CD8-positive, alpha-beta memory T cell (primary cell): ENCODE measurements around the gene HNRNPC. TPM values are rescaled to one million over a fixed set of nuclear protein-coding genes. Genes with fewer than 3 reads are reported as not detected.
A peak's percentile ranks its signal among the peaks of the same experiment; 100 is the strongest.

Source experiments
- CTCF ChIA-PET: fragments of 350-600 bp; sonication (Branson Sonifier 250); formaldehyde crosslinking; loops from one replicate; lab custom pipeline; 2021; ENCODE audit warnings: antibody characterized with exemption; lab: Charles Lee
- POLR2A ChIA-PET: fragments of 350-600 bp; sonication (Branson Sonifier 250); formaldehyde crosslinking; loops from one replicate; lab custom pipeline; 2021; ENCODE audit warnings: antibody characterized with exemption; lab: Charles Lee
- DNase-seq, 5 donors: peaks; one replicate each; pipeline versions ENCODE4 v3.0.0 to v3.0.0-alpha.2; 2020 to 2022; ENCODE audit warnings: mixed read lengths in 1 of 5
- H3K27ac ChIP-seq: one replicate; pipeline ENCODE4 v1.7.0; 2013; ENCODE audit warnings: low read depth, mild to moderate bottlenecking, low read length, moderate library complexity
- H3K27me3 ChIP-seq: 2 replicates; pipeline ENCODE4 v1.7.0; 2013; ENCODE audit warnings: low read length, mild to moderate bottlenecking; ENCODE audit not compliant: insufficient read depth, poor library complexity, severe bottlenecking
- H3K36me3 ChIP-seq: 2 replicates; pipeline ENCODE4 v1.7.0; 2013; ENCODE audit warnings: mild to moderate bottlenecking, low read length, moderate library complexity; ENCODE audit not compliant: insufficient read depth
- H3K4me1 ChIP-seq: 2 replicates; pipeline ENCODE4 v1.7.0; 2013; ENCODE audit warnings: mild to moderate bottlenecking, low read length, moderate library complexity; ENCODE audit not compliant: insufficient read depth
- H3K4me3 ChIP-seq: 2 replicates; pipeline ENCODE4 v1.7.0; 2013; ENCODE audit warnings: mild to moderate bottlenecking, low read length
- H3K9me3 ChIP-seq: 2 replicates; pipeline ENCODE4 v1.7.0; 2013; ENCODE audit warnings: mild to moderate bottlenecking, low read length
- H3K27ac Mint-ChIP-seq, 8 donors: one replicate each; pipeline ENCODE4 v1.8.0; 2020 to 2021; ENCODE audit warnings: mixed read lengths in 8 of 8, mild to moderate bottlenecking in 6 of 8, inconsistent platforms in 3 of 8, moderate library complexity in 3 of 8
- H3K27me3 Mint-ChIP-seq, 2 donors: one replicate each; pipeline ENCODE4 v1.8.0; 2020 to 2021; ENCODE audit warnings: mixed read lengths in 2 of 2, mild to moderate bottlenecking in 1 of 2, moderate library complexity in 1 of 2
- H3K36me3 Mint-ChIP-seq, 3 donors: one replicate each; pipeline ENCODE4 v1.8.0; 2020 to 2021; ENCODE audit warnings: mixed read lengths in 3 of 3, inconsistent platforms in 1 of 3, mild to moderate bottlenecking in 1 of 3
- H3K4me1 Mint-ChIP-seq, 3 donors: one replicate each; pipeline ENCODE4 v1.8.0; 2020 to 2021; ENCODE audit warnings: mixed read lengths in 3 of 3, inconsistent platforms in 1 of 3, mild to moderate bottlenecking in 1 of 3
- H3K4me3 Mint-ChIP-seq, 7 donors: one replicate each; pipeline ENCODE4 v1.8.0; 2020 to 2021; ENCODE audit warnings: mixed read lengths in 7 of 7, mild to moderate bottlenecking in 6 of 7, moderate library complexity in 4 of 7, inconsistent platforms in 2 of 7
- H3K9me3 Mint-ChIP-seq, 5 donors: one replicate each; pipeline ENCODE4 v1.8.0; 2020 to 2022; ENCODE audit warnings: mixed read lengths in 5 of 5, mild to moderate bottlenecking in 3 of 5, moderate library complexity in 2 of 5, inconsistent platforms in 1 of 5
- polyA plus RNA-seq: library from polyadenylated mRNA; unstranded; fragments of 300-500 nt; fragmentation: Illumina TruSeq; gene quantifications from one replicate; pipeline ENCODE4 v1.2.3, GENCODE V29; 2021
- total RNA-seq, 2 experiments: library from RNA; stranded (reverse); gene quantifications; one replicate each; pipeline ENCODE4 v1.2.3, GENCODE V29; 2021

The HNRNPC gene
- total and polyA plus RNA-seq, 3 experiments from 2014 or later: 700 to 1,180 (median 1,158) TPM

- H3K27me3 Mint-ChIP-seq: no peaks in the 10 kb centered on the region
- H3K4me1 ChIP-seq: no peaks in the 10 kb centered on the region
- H3K9me3 Mint-ChIP-seq: no peaks in the 10 kb centered on the region
- no peaks in the 10 kb centered on the region for H3K27me3 ChIP-seq
- peaks cover 11% of the 10 kb centered on the region for H3K36me3 ChIP-seq
- no peak overlapping the region for H3K27ac ChIP-seq
- no peak overlapping the region for H3K4me3 ChIP-seq
- peak overlapping the region; percentile 15 to 87 (median 52) for H3K27ac Mint-ChIP-seq
- H3K9me3 ChIP-seq: no peaks in the 10 kb centered on the region
- peaks cover 4 to 39% (median 21%) of the 10 kb centered on the region in 3 donors for H3K36me3 Mint-ChIP-seq
- ChIA-PET POLR2A (no interaction called here), CTCF (interaction anchor here (1.1 kb wide), 1 partner anchor 62 kb away, joined by 3 read pairs; no protein-coding TSS in a partner anchor)
- peaks cover 28 to 38% (median 36%) of the 10 kb centered on the region in 3 donors for H3K4me1 Mint-ChIP-seq
- H3K4me3 Mint-ChIP-seq: no peak overlapping the region
- DNase-seq: no peak
Observed at GRCh38 chr14:21203470-21204166, 65.6 kb downstream of the HNRNPC start.

GRCh38 chr14:21202463-21203358 is 66.5 kb downstream of the HNRNPC start:
- Histone ChIP-seq H3K27ac (no peak overlapping the region), H3K4me1 (no peaks in the 10 kb centered on the region), H3K27me3 (no peaks in the 10 kb centered on the region), H3K9me3 (no peaks in the 10 kb centered on the region), H3K4me3 (no peak overlapping the region), H3K36me3 (peaks cover 2% of the 10 kb centered on the region)
- POLR2A ChIA-PET: interaction anchor here (0.7 kb wide), 1 partner anchor 10 kb away, joined by 3 read pairs; no protein-coding TSS in a partner anchor
- CTCF ChIA-PET: interaction anchor here (1.1 kb wide), 1 partner anchor 63 kb away, joined by 3 read pairs; no protein-coding TSS in a partner anchor
- Mint-ChIP-seq H3K4me1 (peaks cover 25 to 40% (median 37%) of the 10 kb centered on the region in 3 donors), H3K9me3 (no peaks in the 10 kb centered on the region), H3K27me3 (no peaks in the 10 kb centered on the region), H3K27ac (peak overlapping the region in 6 of 8 donors; percentile 2 to 87 (median 36)), H3K4me3 (no peak overlapping the region), H3K36me3 (peaks cover 4 to 30% (median 18%) of the 10 kb centered on the region in 3 donors)
- DNase-seq: no peak

DNA sequence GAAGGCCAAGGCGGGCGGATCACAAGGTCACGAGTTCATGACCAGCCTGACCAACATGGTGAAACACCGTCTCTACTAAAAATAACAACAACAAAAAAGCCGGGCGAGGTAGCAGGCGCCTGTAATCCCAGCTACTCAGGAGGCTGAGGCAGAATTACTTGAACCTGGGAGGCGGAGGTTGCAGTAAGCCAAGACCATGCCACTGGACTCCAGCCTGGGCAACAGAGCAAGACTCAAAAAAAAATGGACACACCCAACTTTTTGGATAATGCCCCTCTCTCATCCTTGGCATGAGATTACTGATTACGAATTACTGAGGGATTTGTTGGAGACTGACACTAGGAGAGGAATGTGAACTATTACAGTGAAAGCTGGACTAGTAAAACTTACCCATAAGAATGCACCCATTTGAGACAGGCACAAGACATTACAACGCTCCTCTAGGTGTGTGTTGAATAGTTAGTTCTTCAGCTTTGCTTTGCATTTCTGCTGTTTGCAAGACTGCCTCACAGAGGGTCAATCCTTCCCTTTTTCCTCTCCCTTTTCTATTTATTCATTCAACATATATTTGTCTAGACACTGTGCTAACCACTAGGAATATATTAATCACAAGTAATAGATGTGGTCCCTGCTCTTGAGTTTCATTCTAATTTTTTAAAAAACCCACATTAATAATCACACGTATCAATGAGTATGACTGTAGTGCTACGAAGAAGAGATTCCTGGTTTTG is 67.3 kb downstream of the HNRNPC start:
- ChIA-PET POLR2A (interaction anchor here (0.7 kb wide), 1 partner anchor 9 kb away, joined by 3 read pairs; no protein-coding TSS in a partner anchor), CTCF (interaction anchor here (0.6 kb wide), 1 partner anchor 25 kb away, joined by 3 read pairs; no protein-coding TSS in a partner anchor)
- Mint-ChIP-seq H3K36me3 (peaks cover 2 to 21% (median 14%) of the 10 kb centered on the region in 3 donors), H3K4me1 (peaks cover 23 to 41% (median 36%) of the 10 kb centered on the region in 3 donors), H3K4me3 (no peak overlapping the region), H3K27me3 (no peaks in the 10 kb centered on the region), H3K27ac (peak overlapping the region in 3 of 8 donors; percentile 6 to 51 (median 25)), H3K9me3 (no peaks in the 10 kb centered on the region)
- no peak for DNase-seq
- no peaks in the 10 kb centered on the region for H3K4me1 ChIP-seq
- H3K9me3 ChIP-seq: no peaks in the 10 kb centered on the region
- H3K27me3 ChIP-seq: no peaks in the 10 kb centered on the region
- no peak overlapping the region for H3K4me3 ChIP-seq
- no peaks in the 10 kb centered on the region for H3K36me3 ChIP-seq
- H3K27ac ChIP-seq: no peak overlapping the region

DNA sequence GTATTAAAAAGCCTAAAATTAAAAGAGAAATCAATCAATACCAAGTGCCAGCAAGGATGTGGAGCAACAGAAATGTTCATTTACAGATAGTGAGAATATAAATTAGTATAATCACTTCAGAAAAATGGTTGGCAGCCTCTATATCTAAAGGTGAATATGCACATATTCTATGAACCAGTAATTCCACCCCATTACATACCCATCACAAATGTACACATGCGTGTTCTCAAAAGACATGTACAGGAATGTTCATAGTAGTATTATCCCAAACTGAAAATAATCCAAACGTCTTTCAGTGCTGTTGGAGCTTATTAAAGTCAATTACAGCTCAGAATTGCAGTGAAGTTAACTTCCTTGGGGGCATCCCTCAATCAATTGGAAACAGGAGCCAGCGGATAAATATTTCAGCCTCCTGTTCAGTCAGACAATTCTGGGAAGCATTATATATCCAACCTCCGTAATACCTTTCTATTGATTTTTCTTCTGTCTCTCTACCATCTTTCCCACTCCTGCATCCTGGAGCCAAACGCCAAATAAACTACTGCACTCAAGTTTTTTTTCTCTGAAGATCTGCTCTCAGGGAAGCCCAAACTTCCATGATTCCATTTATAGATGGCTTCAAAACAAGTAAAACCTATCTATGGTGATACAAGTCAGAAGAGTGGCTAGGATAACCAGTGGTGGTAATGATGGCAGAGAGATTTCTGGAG is 68.3 kb downstream of the HNRNPC start:
- Mint-ChIP-seq H3K27ac (peak overlapping the region in 2 of 8 donors; percentile 54 to 74), H3K36me3 (peaks cover 0 to 14% (median 6%) of the 10 kb centered on the region in 3 donors), H3K4me1 (peaks cover 21 to 31% (median 30%) of the 10 kb centered on the region in 3 donors), H3K9me3 (no peaks in the 10 kb centered on the region), H3K27me3 (no peaks in the 10 kb centered on the region), H3K4me3 (no peak overlapping the region)
- Histone ChIP-seq H3K27me3 (no peaks in the 10 kb centered on the region), H3K4me3 (no peak overlapping the region), H3K4me1 (no peaks in the 10 kb centered on the region), H3K9me3 (no peaks in the 10 kb centered on the region), H3K27ac (no peak overlapping the region), H3K36me3 (no peaks in the 10 kb centered on the region)
- CTCF ChIA-PET: interaction anchor here (0.6 kb wide), 2 partner anchors 26 to 311 kb away, joined by 3 read pairs; no protein-coding TSS in a partner anchor
- POLR2A ChIA-PET: no interaction called here
- DNase-seq: no peak

GRCh38 chr14:21199611-21200560 is 69.4 kb downstream of the HNRNPC start:
- no peak overlapping the region for H3K27ac ChIP-seq
- H3K9me3 Mint-ChIP-seq: no peaks in the 10 kb centered on the region
- ChIA-PET POLR2A (no interaction called here), CTCF (no interaction called here)
- no peak overlapping the region for H3K4me3 Mint-ChIP-seq
- no peaks in the 10 kb centered on the region for H3K36me3 ChIP-seq
- DNase-seq: no peak
- H3K4me1 Mint-ChIP-seq: peaks cover 21 to 31% (median 26%) of the 10 kb centered on the region in 3 donors
- peaks cover 0 to 8% (median 6%) of the 10 kb centered on the region in 3 donors for H3K36me3 Mint-ChIP-seq
- H3K9me3 ChIP-seq: no peaks in the 10 kb centered on the region
- peak overlapping the region in 2 of 8 donors; percentile 0 to 75 for H3K27ac Mint-ChIP-seq
- no peaks in the 10 kb centered on the region for H3K27me3 ChIP-seq
- H3K4me3 ChIP-seq: no peak overlapping the region
- no peaks in the 10 kb centered on the region for H3K27me3 Mint-ChIP-seq
- H3K4me1 ChIP-seq: no peaks in the 10 kb centered on the region

DNA sequence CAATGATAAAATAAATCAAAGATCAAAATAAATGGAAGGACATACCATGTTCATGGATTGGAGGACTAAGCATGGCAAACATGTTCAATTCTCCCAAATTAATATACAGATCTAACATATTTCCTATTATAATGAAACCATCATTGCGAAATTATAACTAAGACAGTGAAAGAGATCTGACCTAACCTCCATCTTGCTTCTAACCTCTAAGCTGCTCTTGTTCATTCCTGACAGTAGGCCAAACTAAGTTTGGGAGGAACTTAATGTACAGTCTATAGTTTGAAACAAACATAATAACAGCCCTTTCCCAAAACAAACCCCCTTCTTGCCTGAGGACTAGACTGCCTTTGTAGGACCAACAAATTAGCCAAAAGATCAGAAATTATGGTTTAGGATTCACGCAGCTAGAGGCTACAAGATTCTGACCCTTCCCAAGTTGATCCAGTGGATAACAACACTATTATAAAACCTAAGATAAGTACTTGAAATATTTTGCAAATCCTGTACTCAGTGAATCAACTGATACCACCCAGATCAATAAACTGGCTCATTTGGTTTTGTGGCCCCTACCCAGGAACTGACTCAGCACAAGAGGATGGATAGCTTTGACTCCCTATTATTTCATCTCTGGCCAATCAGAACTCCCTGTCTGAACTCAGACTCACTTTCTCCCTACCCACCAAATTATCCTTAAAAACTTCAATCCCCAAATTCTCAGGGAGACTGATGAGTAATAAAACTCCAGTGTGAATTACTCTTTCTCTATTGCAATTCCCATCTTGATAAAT is 71.6 kb downstream of the HNRNPC start:
- H3K27ac Mint-ChIP-seq: peak overlapping the region in 1 of 8 donors; percentile 13

More for the DNA sequence above, 71.6 kb downstream of the HNRNPC start:
- Mint-ChIP-seq H3K4me1 (peaks cover 11 to 16% (median 13%) of the 10 kb centered on the region in 3 donors), H3K36me3 (no peaks in the 10 kb centered on the region), H3K27me3 (no peaks in the 10 kb centered on the region), H3K4me3 (no peak overlapping the region), H3K9me3 (no peaks in the 10 kb centered on the region)
- Histone ChIP-seq H3K27ac (no peak overlapping the region), H3K9me3 (no peaks in the 10 kb centered on the region), H3K4me3 (no peak overlapping the region), H3K27me3 (no peaks in the 10 kb centered on the region), H3K4me1 (peaks cover under 1% of the 10 kb centered on the region), H3K36me3 (no peaks in the 10 kb centered on the region)
- ChIA-PET CTCF (interaction anchor here (0.8 kb wide), 1 partner anchor 50 kb away, joined by 3 read pairs; no protein-coding TSS in a partner anchor), POLR2A (no interaction called here)
- no peak for DNase-seq
